A549 (cell line): ENCODE data around the gene RASA3. TPM values are rescaled to one million over a fixed set of nuclear protein-coding genes. Genes with fewer than 3 reads are reported as not detected.
A peak's percentile ranks its signal among the peaks of the same experiment; 100 is the strongest.

Experiments used
- ATAC-seq, 2 experiments: fragments of 200-7000 bp in 1 of 2; fragments of >200 bp in 1 of 2; cut with Nextera tagmentation in 1 of 2; cut with Tn5 transposase in 1 of 2; 3 replicates each; pipeline versions ENCODE4 v1.8.0 to v1.9.1; 2018 to 2020; ENCODE audit warnings: mild to moderate bottlenecking in 1 of 2, moderate library complexity in 1 of 2
- CTCF ChIA-PET: fragments of 300-600 bp; sonication (Branson Sonifier 250); formaldehyde crosslinking; extraction: SDS; loops from one replicate; lab custom pipeline; 2021; ENCODE audit warnings: antibody characterized with exemption, inconsistent platforms; lab: Yijun Ruan, JAX
- POLR2A ChIA-PET: fragments of 350-600 bp; formaldehyde crosslinking; extraction: SDS; loops from one replicate; lab custom pipeline; 2021; ENCODE audit warnings: antibody characterized with exemption, inconsistent platforms; lab: Yijun Ruan, JAX
- DNase-seq, 2 experiments: peaks; one replicate each; pipeline versions ENCODE4 v3.0.0 to v3.0.0-alpha.2; 2011 to 2016; ENCODE audit warnings: low read depth in 1 of 2, low spot score in 1 of 2
- FAIRE-seq: peaks from 2 replicates; lab custom pipeline; 2011; peaks lifted over from hg19 to GRCh38; lab: Jason Lieb, UNC
- H3K27ac ChIP-seq, 2 experiments: fragments of >200 bp; sonication (Bioruptor Twin); formaldehyde crosslinking; 3 replicates each; pipeline ENCODE4 v1.5.1; 2016 to 2017
- H3K4me1 ChIP-seq: fragments of >200 bp; sonication (Bioruptor Twin); formaldehyde crosslinking; 3 replicates; pipeline ENCODE4 v1.6.1; 2016
- H3K4me2 ChIP-seq: fragments of >200 bp; sonication (Bioruptor Twin); formaldehyde crosslinking; 3 replicates; pipeline ENCODE4 v1.6.1; 2016
- H3K4me3 ChIP-seq: fragments of >200 bp; sonication (Bioruptor Twin); formaldehyde crosslinking; 3 replicates; pipeline ENCODE4 v1.5.1; 2016
- H3K9me3 ChIP-seq: fragments of >200 bp; sonication (Bioruptor Twin); formaldehyde crosslinking; 3 replicates; pipeline ENCODE4 v1.6.1; 2016
- CBX2 ChIP-seq: fragments of 200-600 bp; sonication (generic); IDR thresholded peaks from 2 replicates; pipeline ENCODE4 v1.6.1; 2016; ENCODE audit warnings: low read depth, mild to moderate bottlenecking, borderline replicate concordance
- CEBPB ChIP-seq, 2 experiments: fragments of >200 bp in 1 of 2; sonication (Bioruptor Twin) in 1 of 2; formaldehyde crosslinking in 1 of 2; IDR thresholded peaks; 2 replicates each; pipeline ENCODE4 v1.6.1; 2012 to 2016
- CTCF ChIP-seq: fragments of >200 bp; sonication (Bioruptor Twin); formaldehyde crosslinking; IDR thresholded peaks from 3 replicates; pipeline ENCODE4 v1.5.1; 2016
- EHF ChIP-seq: fragments of 250-450 bp; sonication (Bioruptor Pico); IDR thresholded peaks from 2 replicates; pipeline ENCODE4 v1.5.0; 2020; ENCODE audit warnings: mild to moderate bottlenecking
- ELK1 ChIP-seq: fragments of 150-350 bp; IDR thresholded peaks from 2 replicates; pipeline ENCODE4 v1.6.1; 2014; ENCODE audit warnings: low read depth, mild to moderate bottlenecking, low read length
- EP300 ChIP-seq, 2 experiments: fragments of >200 bp; sonication (Bioruptor Twin); formaldehyde crosslinking; IDR thresholded peaks; 2 replicates in 1 of 2; 3 replicates in 1 of 2; pipeline ENCODE4 v1.6.1; 2016 to 2017
- FOSB ChIP-seq: fragments of 250-450 bp; sonication (Bioruptor Pico); IDR thresholded peaks from 2 replicates; pipeline ENCODE4 v1.5.0; 2020; ENCODE audit warnings: mild to moderate bottlenecking, moderate library complexity
- FOSL2 ChIP-seq, 2 experiments: fragments of 450-650 bp in 1 of 2; fragments of >200 bp in 1 of 2; sonication (Bioruptor Twin) in 1 of 2; formaldehyde crosslinking; IDR thresholded peaks; 2 replicates each; pipeline versions ENCODE4 v1.5.0 to v1.6.1; 2016 to 2020; ENCODE audit warnings: mild to moderate bottlenecking in 1 of 2, moderate library complexity in 1 of 2
- FOXS1 ChIP-seq: fragments of 250-450 bp; sonication (Bioruptor Pico); IDR thresholded peaks from 2 replicates; pipeline ENCODE4 v1.5.0; 2020; ENCODE audit warnings: mild to moderate bottlenecking, moderate library complexity
- HES2 ChIP-seq: fragments of >200 bp; sonication (Bioruptor Twin); formaldehyde crosslinking; IDR thresholded peaks from 2 replicates; pipeline ENCODE4 v1.6.1; 2016
- HEYL ChIP-seq: fragments of 250-450 bp; sonication (Bioruptor Pico); IDR thresholded peaks from 2 replicates; pipeline ENCODE4 v1.8.0; 2021; ENCODE audit warnings: mild to moderate bottlenecking, moderate library complexity
- HOXA7 ChIP-seq: fragments of 250-450 bp; sonication (Bioruptor Pico); IDR thresholded peaks from 2 replicates; pipeline ENCODE4 v1.5.0; 2020; ENCODE audit warnings: mild to moderate bottlenecking, moderate library complexity
- HOXB13 ChIP-seq: fragments of 250-450 bp; sonication (Bioruptor Pico); IDR thresholded peaks from 2 replicates; pipeline ENCODE4 v1.5.0; 2020; ENCODE audit warnings: low read depth, mild to moderate bottlenecking, moderate library complexity
- HOXB5 ChIP-seq: fragments of 250-450 bp; sonication (Bioruptor Pico); IDR thresholded peaks from 2 replicates; pipeline ENCODE4 v1.5.0; 2020; ENCODE audit warnings: mild to moderate bottlenecking, moderate library complexity
- JUN ChIP-seq, 2 experiments: fragments of >200 bp; sonication (Bioruptor Twin); formaldehyde crosslinking; IDR thresholded peaks; 2 replicates in 1 of 2; 3 replicates in 1 of 2; pipeline ENCODE4 v1.6.1; 2016 to 2017
- KDM1A ChIP-seq: fragments of 200-600 bp; sonication (generic); IDR thresholded peaks from 2 replicates; pipeline ENCODE4 v1.6.1; 2016; ENCODE audit warnings: low read depth, mild to moderate bottlenecking
- KDM5A ChIP-seq: fragments of 200-600 bp; sonication (generic); IDR thresholded peaks from 2 replicates; pipeline ENCODE4 v1.6.1; 2016; ENCODE audit warnings: antibody characterized with exemption, mild to moderate bottlenecking
- MYC ChIP-seq: IDR thresholded peaks from 2 replicates; pipeline ENCODE4 v1.6.1; 2012; ENCODE audit warnings: mild to moderate bottlenecking, inconsistent platforms, low read length, improper control_type of control experiment, borderline replicate concordance
- PBX3 ChIP-seq: IDR thresholded peaks from 2 replicates; pipeline ENCODE4 v1.6.1; 2012
- RARB ChIP-seq: fragments of 250-450 bp; sonication (Bioruptor Pico); IDR thresholded peaks from 2 replicates; pipeline ENCODE4 v1.8.0; 2021; ENCODE audit warnings: mild to moderate bottlenecking, moderate library complexity
- RCOR1 ChIP-seq: fragments of 150-350 bp; IDR thresholded peaks from 2 replicates; pipeline ENCODE4 v1.6.1; 2014; ENCODE audit warnings: antibody characterized with exemption, low read length, low read depth
- RFX5 ChIP-seq: fragments of 450-650 bp; IDR thresholded peaks from 2 replicates; pipeline ENCODE4 v1.7.1; 2014; ENCODE audit warnings: antibody characterized with exemption, mild to moderate bottlenecking, moderate library complexity
- TP53 ChIP-seq: fragments of 250-450 bp; sonication (Bioruptor Pico); IDR thresholded peaks from 2 replicates; pipeline ENCODE4 v1.5.0; 2021; ENCODE audit warnings: mild to moderate bottlenecking, moderate library complexity
- ZFP36 ChIP-seq: fragments of 450-650 bp; IDR thresholded peaks from 2 replicates; pipeline ENCODE4 v1.6.1; 2014; ENCODE audit warnings: borderline replicate concordance; ENCODE audit not compliant: partially characterized antibody
- ZSCAN20 ChIP-seq: fragments of 250-450 bp; sonication (Bioruptor Pico); IDR thresholded peaks from 2 replicates; pipeline ENCODE4 v1.8.0; 2022; ENCODE audit warnings: mild to moderate bottlenecking, moderate library complexity
- WGBS: methylation state at CpG from one replicate; pipeline ENCODE4 v1.1.6; 2017; ENCODE audit errors: missing lambda C conversion rate; 5-methylcytosine and 5-hydroxymethylcytosine counted together
- polyA plus RNA-seq, 4 experiments: library from polyadenylated mRNA; depleted of rRNA in 3 of 4; stranded (reverse); fragments of >200 nt; fragmentation: RNase III in 1 of 4; extraction: RNeasy Plus Mini Kit Qiagen cat#74134 plus additional on column Dnase treatment in 1 of 4; gene quantifications; 2 replicates in 3 of 4; 3 replicates in 1 of 4; pipeline ENCODE4 v1.2.3, GENCODE V29; 2011 to 2017
- TF ChIP-seq, protein P1 (sequence below): fragments of 250-450 bp; sonication (Bioruptor Pico); IDR thresholded peaks from 2 replicates; pipeline ENCODE4 v1.5.0; 2021; ENCODE audit warnings: mild to moderate bottlenecking, moderate library complexity, borderline replicate concordance
- TF ChIP-seq, protein P2 (sequence below): IDR thresholded peaks from 2 replicates; pipeline ENCODE4 v1.6.1; 2012

Gene RASA3
- polyA plus RNA-seq, 2 of the 4 experiments (the other 2 are of a cell fraction) = 4.3 to 7.6 TPM

DNA sequence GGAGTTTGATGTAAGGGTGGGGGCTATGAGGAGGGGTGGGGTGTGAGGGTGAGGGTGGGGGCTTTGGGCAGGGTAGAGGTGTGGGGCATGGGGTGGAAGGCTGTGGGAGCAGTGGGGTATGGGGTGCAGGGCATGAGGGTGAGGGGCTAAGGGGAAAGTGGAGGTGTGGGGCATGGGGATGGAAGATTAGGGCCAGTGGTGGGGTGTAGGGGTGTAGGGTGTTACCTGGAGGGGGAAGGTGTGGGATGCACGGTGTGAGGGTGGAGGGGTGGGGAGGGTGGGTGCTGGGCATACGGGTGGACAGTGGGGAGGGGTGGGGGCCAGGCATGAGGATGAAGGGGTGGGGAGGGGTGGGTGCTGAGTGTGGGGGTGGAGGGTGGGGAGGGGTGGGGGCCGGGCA lies 22.9 kb upstream of the RASA3 start:
- CTCF ChIA-PET = no interaction called here
- no peak for FAIRE-seq
- POLR2A ChIA-PET = no interaction called here

DNA sequence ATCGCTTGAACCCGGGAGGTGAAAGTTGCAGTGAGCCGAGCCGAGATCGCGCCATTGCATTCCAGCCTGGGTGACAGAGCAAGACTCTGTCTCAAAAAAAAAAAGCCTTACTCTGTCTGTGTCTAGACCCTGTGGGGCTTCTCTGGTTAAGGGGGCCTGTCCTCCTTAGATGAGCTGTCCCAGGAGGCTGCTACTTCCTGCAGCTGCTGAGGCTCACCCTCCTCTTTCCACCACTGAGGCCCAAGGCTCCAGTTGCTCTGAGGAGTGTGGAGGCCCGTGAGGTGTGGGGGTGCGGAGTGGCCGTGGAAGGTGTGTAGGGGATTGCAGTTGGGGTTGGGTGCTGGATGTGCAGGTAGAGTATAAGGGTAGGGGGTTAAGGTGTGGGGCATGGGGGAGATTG lies 22.1 kb upstream of the RASA3 start:
- Histone ChIP-seq H3K4me3 (no peak overlapping the region), H3K27ac (no peak overlapping the region), H3K4me1 (no peaks in the 10 kb centered on the region), H3K9me3 (no peaks in the 10 kb centered on the region), H3K4me2 (no peak overlapping the region)
- ChIA-PET CTCF (no interaction called here), POLR2A (no interaction called here)
- WGBS = 94% methylated on average over 9 of the region's 9 CpGs
- DNase-seq (no peak), ATAC-seq (no peak), FAIRE-seq (no peak)
- TF ChIP-seq FOSL2 (IDR thresholded peaks at IDR 0.05) = no peak
- TF ChIP-seq FOSL2 (CRISPR knock-in tag; IDR thresholded peaks at IDR 0.05) = no peak
- TF ChIP-seq PBX3 = no peak
- TF ChIP-seq CTCF = no peak
- TF ChIP-seq CEBPB (IDR thresholded peaks at IDR 0.05) = no peak
- no peak for TF ChIP-seq EP300 (IDR thresholded peaks at IDR 0.05)
- TF ChIP-seq FOSB (CRISPR knock-in tag) = no peak
- TF ChIP-seq HOXA7 (CRISPR knock-in tag) = no peak
- TF ChIP-seq ZFP36 = no peak
- no peak for TF ChIP-seq CBX2
- TF ChIP-seq KDM1A = no peak
- TF ChIP-seq MYC = no peak
- TF ChIP-seq KDM5A = no peak
- no peak for TF ChIP-seq RCOR1
- TF ChIP-seq, protein P1, sequence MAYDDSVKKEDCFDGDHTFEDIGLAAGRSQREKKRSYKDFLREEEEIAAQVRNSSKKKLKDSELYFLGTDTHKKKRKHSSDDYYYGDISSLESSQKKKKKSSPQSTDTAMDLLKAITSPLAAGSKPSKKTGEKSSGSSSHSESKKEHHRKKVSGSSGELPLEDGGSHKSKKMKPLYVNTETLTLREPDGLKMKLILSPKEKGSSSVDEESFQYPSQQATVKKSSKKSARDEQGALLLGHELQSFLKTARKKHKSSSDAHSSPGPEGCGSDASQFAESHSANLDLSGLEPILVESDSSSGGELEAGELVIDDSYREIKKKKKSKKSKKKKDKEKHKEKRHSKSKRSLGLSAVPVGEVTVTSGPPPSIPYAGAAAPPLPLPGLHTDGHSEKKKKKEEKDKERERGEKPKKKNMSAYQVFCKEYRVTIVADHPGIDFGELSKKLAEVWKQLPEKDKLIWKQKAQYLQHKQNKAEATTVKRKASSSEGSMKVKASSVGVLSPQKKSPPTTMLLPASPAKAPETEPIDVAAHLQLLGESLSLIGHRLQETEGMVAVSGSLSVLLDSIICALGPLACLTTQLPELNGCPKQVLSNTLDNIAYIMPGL (CRISPR knock-in tag) = no peak
- TF ChIP-seq FOXS1 (CRISPR knock-in tag) = no peak

More for the DNA sequence above, 22.9 kb upstream of the RASA3 start:
- 0 out of 6 replicates have a peak, but pooled peaks of 1 of the 2 experiments have one; percentile 30 for ATAC-seq
- H3K9me3 ChIP-seq = no peaks in the 10 kb centered on the region
- H3K27ac ChIP-seq = no peak overlapping the region
- no peak for DNase-seq
- no CpG with 5 or more reads among the region's 3 CpGs for WGBS
- no peak overlapping the region for H3K4me2 ChIP-seq
- no peaks in the 10 kb centered on the region for H3K4me1 ChIP-seq
- no peak overlapping the region for H3K4me3 ChIP-seq
- TF ChIP-seq ZFP36 = no peak
- no peak for TF ChIP-seq ZSCAN20
- TF ChIP-seq ELK1 = no peak
- TF ChIP-seq PBX3 = no peak
- TF ChIP-seq JUN (IDR thresholded peaks at IDR 0.05) = no peak
- no peak for TF ChIP-seq RARB (CRISPR knock-in tag)
- TF ChIP-seq, protein P1 (CRISPR knock-in tag) = no peak
- no peak for TF ChIP-seq HES2
- no peak for TF ChIP-seq HOXB5 (CRISPR knock-in tag)
- TF ChIP-seq TP53 (CRISPR knock-in tag) = no peak
- no peak for TF ChIP-seq RFX5
- no peak for TF ChIP-seq HEYL (CRISPR knock-in tag)
- TF ChIP-seq, protein P2, sequence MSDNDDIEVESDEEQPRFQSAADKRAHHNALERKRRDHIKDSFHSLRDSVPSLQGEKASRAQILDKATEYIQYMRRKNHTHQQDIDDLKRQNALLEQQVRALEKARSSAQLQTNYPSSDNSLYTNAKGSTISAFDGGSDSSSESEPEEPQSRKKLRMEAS = no peak
- TF ChIP-seq FOSB (CRISPR knock-in tag) = no peak
- no peak for TF ChIP-seq HOXB13 (CRISPR knock-in tag)
- TF ChIP-seq EHF (CRISPR knock-in tag) = no peak
